WTC11 (cell line): ENCODE measurements around the gene DNALI1. TPM values are rescaled to one million over a fixed set of nuclear protein-coding genes. Genes with fewer than 3 reads are reported as not detected.
"Not testable (repeated sequence)": the region's sequence is repeated elsewhere in the genome, so short reads cannot be mapped to it uniquely, and the experiment has no call there.

Experiments used
- ATAC-seq: fragments of 200-7000 bp; cut with Tn5 transposase; 2 replicates; pipeline ENCODE4 v1.10.0; 2021; ENCODE audit warnings: mild to moderate bottlenecking, moderate library complexity
- CTCF ChIA-PET: fragments of 300-600 bp; sonication (Branson Sonifier 250); formaldehyde crosslinking; loops from one replicate; lab custom pipeline; 2021; ENCODE audit warnings: antibody characterized with exemption; lab: Charles Lee
- POLR2A ChIA-PET: fragments of 350-600 bp; sonication (Branson Sonifier 250); formaldehyde crosslinking; loops from one replicate; lab custom pipeline; 2021; ENCODE audit warnings: antibody characterized with exemption; lab: Charles Lee
- DNase-seq: peaks from one replicate; pipeline ENCODE4 v3.0.0; 2021; ENCODE audit warnings: low spot score
- H3K27ac Mint-ChIP-seq: 2 replicates; pipeline ENCODE4 v1.8.0; 2021; ENCODE audit warnings: mixed read lengths
- H3K27me3 Mint-ChIP-seq: 2 replicates; pipeline ENCODE4 v1.8.0; 2021; ENCODE audit warnings: low read depth, mild to moderate bottlenecking, moderate library complexity, mixed read lengths
- H3K36me3 Mint-ChIP-seq: 2 replicates; pipeline ENCODE4 v1.8.0; 2021; ENCODE audit warnings: mixed read lengths
- H3K4me1 Mint-ChIP-seq: 2 replicates; pipeline ENCODE4 v1.8.0; 2022; ENCODE audit warnings: mixed read lengths
- H3K4me3 Mint-ChIP-seq: 2 replicates; pipeline ENCODE4 v1.8.0; 2021; ENCODE audit warnings: mild to moderate bottlenecking, moderate library complexity, mixed read lengths
- H3K9me3 Mint-ChIP-seq: 2 replicates; pipeline ENCODE4 v1.8.0; 2021; ENCODE audit warnings: mixed read lengths
- CREB1 ChIP-seq: sonication (generic); formaldehyde crosslinking; IDR thresholded peaks from 2 replicates; pipeline ENCODE4 v1.8.0; 2023; ENCODE audit warnings: mild to moderate bottlenecking, missing genetic modification reagents
- CREM ChIP-seq: sonication (generic); formaldehyde crosslinking; IDR thresholded peaks from 2 replicates; pipeline ENCODE4 v1.8.1; 2022; ENCODE audit warnings: mild to moderate bottlenecking, missing genetic modification reagents, moderate library complexity
- ELF4 ChIP-seq: sonication (generic); formaldehyde crosslinking; IDR thresholded peaks from 2 replicates; pipeline ENCODE4 v1.8.1; 2022; ENCODE audit warnings: low read depth, mild to moderate bottlenecking, moderate library complexity, missing genetic modification reagents
- EMX1 ChIP-seq: fragments of 250-450 bp; sonication (Bioruptor Pico); IDR thresholded peaks from 2 replicates; pipeline ENCODE4 v1.8.0; 2021; ENCODE audit warnings: mild to moderate bottlenecking
- FOXP1 ChIP-seq: sonication (generic); formaldehyde crosslinking; IDR thresholded peaks from 2 replicates; pipeline ENCODE4 v1.8.0; 2022; ENCODE audit warnings: missing genetic modification reagents, mild to moderate bottlenecking, moderate library complexity, borderline replicate concordance
- HMGA2 ChIP-seq: fragments of 250-450 bp; sonication (Bioruptor Pico); IDR thresholded peaks from 2 replicates; pipeline ENCODE4 v1.4.0; 2021; ENCODE audit warnings: mild to moderate bottlenecking, moderate library complexity
- KAT7 ChIP-seq: sonication (generic); formaldehyde crosslinking; IDR thresholded peaks from 2 replicates; pipeline ENCODE4 v1.8.1; 2023; ENCODE audit warnings: missing genetic modification reagents, mild to moderate bottlenecking, borderline replicate concordance
- NFATC4 ChIP-seq: fragments of 250-450 bp; sonication (Bioruptor Pico); IDR thresholded peaks from 2 replicates; pipeline ENCODE4 v1.9.0; 2021; ENCODE audit warnings: mild to moderate bottlenecking
- ZNF121 ChIP-seq: sonication (generic); formaldehyde crosslinking; IDR thresholded peaks from 2 replicates; pipeline ENCODE4 v1.8.0; 2023; ENCODE audit warnings: missing genetic modification reagents
- ZNF219 ChIP-seq: sonication (generic); formaldehyde crosslinking; IDR thresholded peaks from 2 replicates; pipeline ENCODE4 v1.8.0; 2023; ENCODE audit warnings: missing genetic modification reagents, mild to moderate bottlenecking, borderline replicate concordance
- ZNF317 ChIP-seq: sonication (generic); formaldehyde crosslinking; IDR thresholded peaks from 2 replicates; pipeline ENCODE4 v1.8.1; 2023; ENCODE audit warnings: low read depth, mild to moderate bottlenecking, moderate library complexity, missing genetic modification reagents, borderline replicate concordance
- ZNF671 ChIP-seq: fragments of 250-450 bp; sonication (Bioruptor Pico); IDR thresholded peaks from 2 replicates; pipeline ENCODE4 v1.8.0; 2021; ENCODE audit warnings: mild to moderate bottlenecking
- total RNA-seq: library from RNA; stranded (reverse); gene quantifications from 3 replicates; pipeline ENCODE4 v1.2.3, GENCODE V29; 2021
- TF ChIP-seq, protein P1 (sequence below): sonication (generic); formaldehyde crosslinking; IDR thresholded peaks from 2 replicates; pipeline ENCODE4 v1.8.1; 2022; ENCODE audit warnings: missing genetic modification reagents, borderline replicate concordance
- TF ChIP-seq, protein P2 (sequence below): fragments of 250-450 bp; sonication (Bioruptor Pico); IDR thresholded peaks from 2 replicates; pipeline ENCODE4 v1.9.0; 2021; ENCODE audit warnings: mild to moderate bottlenecking
- TF ChIP-seq, protein P3 (sequence below): fragments of 250-450 bp; sonication (Bioruptor Pico); IDR thresholded peaks from 2 replicates; pipeline ENCODE4 v1.9.0; 2021; ENCODE audit warnings: mild to moderate bottlenecking, borderline replicate concordance
- TF ChIP-seq, protein P4 (sequence below): fragments of 250-450 bp; sonication (Bioruptor Pico); IDR thresholded peaks from 2 replicates; pipeline ENCODE4 v1.9.0; 2021; ENCODE audit warnings: moderate library complexity, mild to moderate bottlenecking, inconsistent platforms, borderline replicate concordance
- TF ChIP-seq, protein P5 (sequence below): sonication (generic); formaldehyde crosslinking; IDR thresholded peaks from 2 replicates; pipeline ENCODE4 v1.8.0; 2023; ENCODE audit warnings: missing genetic modification reagents

Gene DNALI1
- total RNA-seq, 1 experiment from 2014 or later = 10.5 TPM

DNA sequence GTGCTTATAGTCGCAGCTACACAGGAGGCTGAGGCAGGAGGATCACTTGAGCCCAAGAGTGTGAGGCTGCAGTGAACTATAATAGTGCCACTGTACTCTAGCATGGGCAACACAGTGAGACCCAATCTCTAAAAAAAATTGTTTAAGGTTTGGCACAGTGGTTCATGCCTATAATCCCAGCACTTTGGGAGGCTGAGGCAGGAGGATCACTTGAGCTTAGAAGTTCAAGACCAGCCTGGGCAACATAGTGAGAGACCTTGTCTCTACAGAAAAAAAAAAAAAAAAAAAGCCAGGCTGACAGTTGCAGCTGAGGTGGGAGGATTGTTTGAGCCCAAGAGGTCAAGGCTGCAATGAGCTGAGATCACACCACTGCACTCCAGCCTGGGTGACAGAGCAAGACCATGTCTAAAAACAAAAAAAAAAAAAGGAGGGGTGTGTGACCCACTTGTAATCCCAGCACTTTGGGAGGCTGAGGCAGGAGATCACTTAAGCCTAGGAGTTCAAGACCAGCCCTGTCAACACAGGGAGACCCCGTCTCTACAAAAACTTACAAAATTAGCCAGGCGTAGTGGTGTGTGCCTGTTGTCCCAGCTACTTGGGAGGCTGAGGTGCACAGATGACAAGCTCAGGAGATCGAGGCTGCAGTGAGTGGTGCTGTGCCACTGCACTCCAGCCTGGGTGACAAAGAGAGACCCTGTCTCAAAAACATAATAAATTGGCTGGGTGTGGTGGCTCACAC, 24.2 kb upstream of the DNALI1 start:
- H3K4me3 Mint-ChIP-seq, POLR2A ChIA-PET, H3K27me3 Mint-ChIP-seq, H3K27ac Mint-ChIP-seq, DNase-seq, ATAC-seq, H3K9me3 Mint-ChIP-seq, H3K4me1 Mint-ChIP-seq: not testable (repeated sequence)
- TF ChIP-seq ZNF121 (CRISPR knock-in tag) = 0 out of 2 replicates have a peak, but pooled peaks have one; percentile 4
- CTCF ChIA-PET = interaction anchor here (0.7 kb wide), 1 partner anchor 46 kb away, joined by 3 read pairs; no protein-coding TSS in a partner anchor
- peaks cover 25% of the 10 kb centered on the region for H3K36me3 Mint-ChIP-seq

DNA sequence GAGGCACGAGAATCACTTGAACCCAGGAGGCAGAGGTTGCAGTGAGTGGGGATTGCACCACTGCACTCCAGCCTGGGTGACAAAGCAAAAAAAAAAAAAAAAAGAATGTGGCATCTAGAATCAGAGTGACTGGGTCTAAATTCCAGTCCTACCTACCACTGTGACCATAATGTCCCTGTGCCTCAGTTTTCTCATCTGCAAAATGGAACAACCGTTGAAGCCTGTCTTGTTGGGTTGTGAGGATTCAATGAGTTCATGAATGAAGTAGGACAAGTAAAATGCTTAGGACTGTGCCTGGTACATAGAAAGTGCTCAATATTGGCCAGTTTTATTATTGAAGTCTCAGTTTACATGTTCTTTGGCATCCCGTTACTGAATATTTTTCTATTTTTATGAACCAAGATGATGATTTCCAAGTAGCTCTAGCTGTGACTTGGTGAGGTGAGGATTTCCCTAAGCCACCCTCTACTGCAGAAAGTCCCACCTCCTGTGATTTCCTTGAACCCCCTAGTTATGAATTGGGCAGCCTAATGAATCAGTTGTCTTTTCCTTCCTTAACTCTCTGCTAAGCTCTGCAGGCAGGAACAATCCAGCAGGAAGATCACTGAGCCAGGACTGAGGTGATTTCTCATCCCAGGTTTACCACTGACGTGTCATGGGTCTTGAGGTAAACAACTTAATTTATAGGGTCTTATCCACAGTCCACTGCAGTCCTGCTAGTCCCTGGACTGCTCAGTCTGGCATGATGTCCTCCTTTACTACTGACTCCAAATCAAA, 23.2 kb upstream of the DNALI1 start:
- no peak for ATAC-seq
- Mint-ChIP-seq H3K4me3 (no peak overlapping the region), H3K36me3 (peaks cover 30% of the 10 kb centered on the region), H3K27me3 (no peaks in the 10 kb centered on the region), H3K9me3 (no peaks in the 10 kb centered on the region), H3K27ac (no peak overlapping the region; the same call in 1 of the 2 replicates), H3K4me1 (no peaks in the 10 kb centered on the region)
- ChIA-PET POLR2A (no interaction called here), CTCF (interaction anchor here (1.1 kb wide), 1 partner anchor 47 kb away, joined by 3 read pairs; no protein-coding TSS in a partner anchor)
- DNase-seq = no peak
- TF ChIP-seq, protein P1, sequence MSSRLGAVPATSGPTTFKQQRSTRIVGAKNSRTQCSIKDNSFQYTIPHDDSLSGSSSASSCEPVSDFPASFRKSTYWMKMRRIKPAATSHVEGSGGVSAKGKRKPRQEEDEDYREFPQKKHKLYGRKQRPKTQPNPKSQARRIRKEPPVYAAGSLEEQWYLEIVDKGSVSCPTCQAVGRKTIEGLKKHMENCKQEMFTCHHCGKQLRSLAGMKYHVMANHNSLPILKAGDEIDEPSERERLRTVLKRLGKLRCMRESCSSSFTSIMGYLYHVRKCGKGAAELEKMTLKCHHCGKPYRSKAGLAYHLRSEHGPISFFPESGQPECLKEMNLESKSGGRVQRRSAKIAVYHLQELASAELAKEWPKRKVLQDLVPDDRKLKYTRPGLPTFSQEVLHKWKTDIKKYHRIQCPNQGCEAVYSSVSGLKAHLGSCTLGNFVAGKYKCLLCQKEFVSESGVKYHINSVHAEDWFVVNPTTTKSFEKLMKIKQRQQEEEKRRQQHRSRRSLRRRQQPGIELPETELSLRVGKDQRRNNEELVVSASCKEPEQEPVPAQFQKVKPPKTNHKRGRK (CRISPR knock-in tag) = no peak
- no peak for TF ChIP-seq HMGA2 (CRISPR knock-in tag)
- no peak for TF ChIP-seq ZNF671 (CRISPR knock-in tag)
- TF ChIP-seq ELF4 (CRISPR knock-in tag) = no peak
- TF ChIP-seq, protein P2, sequence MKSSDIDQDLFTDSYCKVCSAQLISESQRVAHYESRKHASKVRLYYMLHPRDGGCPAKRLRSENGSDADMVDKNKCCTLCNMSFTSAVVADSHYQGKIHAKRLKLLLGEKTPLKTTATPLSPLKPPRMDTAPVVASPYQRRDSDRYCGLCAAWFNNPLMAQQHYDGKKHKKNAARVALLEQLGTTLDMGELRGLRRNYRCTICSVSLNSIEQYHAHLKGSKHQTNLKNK (CRISPR knock-in tag) = no peak
- TF ChIP-seq CREM = no peak
- TF ChIP-seq CREB1 (CRISPR knock-in tag) = no peak
- TF ChIP-seq ZNF219 (CRISPR knock-in tag) = no peak
- no peak for TF ChIP-seq KAT7
- no peak for TF ChIP-seq FOXP1 (CRISPR knock-in tag)

DNA sequence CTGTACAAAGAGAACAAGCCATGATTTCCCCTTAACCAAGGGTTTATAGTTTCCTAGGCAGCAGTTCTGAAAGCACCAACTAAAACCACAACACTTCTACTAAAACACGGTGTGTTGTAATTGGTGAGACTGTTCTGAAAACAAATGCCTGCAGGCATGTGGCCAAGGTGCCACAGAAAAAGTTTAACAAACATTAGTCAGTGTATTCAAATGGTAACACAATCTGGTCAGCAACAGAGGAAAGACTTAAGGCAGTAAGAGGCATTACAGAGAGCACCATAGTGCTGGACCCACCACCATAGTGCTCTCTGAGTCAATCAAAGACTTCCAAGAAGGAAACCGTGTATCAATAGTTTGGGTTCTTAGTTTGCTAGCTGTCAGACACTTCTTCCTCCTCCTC, 19.4 kb upstream of the DNALI1 start:
- POLR2A ChIA-PET = no interaction called here
- H3K27me3 Mint-ChIP-seq = no peaks in the 10 kb centered on the region
- no peak for DNase-seq
- peaks cover 55% of the 10 kb centered on the region for H3K36me3 Mint-ChIP-seq
- CTCF ChIA-PET = no interaction called here
- no peak for ATAC-seq
- H3K9me3 Mint-ChIP-seq = no peaks in the 10 kb centered on the region
- no peaks in the 10 kb centered on the region for H3K4me1 Mint-ChIP-seq
- no peak overlapping the region for H3K27ac Mint-ChIP-seq
- no peak overlapping the region for H3K4me3 Mint-ChIP-seq
- TF ChIP-seq ZNF317 (CRISPR knock-in tag) (no peak), NFATC4 (no peak), EMX1 (CRISPR knock-in tag) (no peak)
- TF ChIP-seq, protein P3, sequence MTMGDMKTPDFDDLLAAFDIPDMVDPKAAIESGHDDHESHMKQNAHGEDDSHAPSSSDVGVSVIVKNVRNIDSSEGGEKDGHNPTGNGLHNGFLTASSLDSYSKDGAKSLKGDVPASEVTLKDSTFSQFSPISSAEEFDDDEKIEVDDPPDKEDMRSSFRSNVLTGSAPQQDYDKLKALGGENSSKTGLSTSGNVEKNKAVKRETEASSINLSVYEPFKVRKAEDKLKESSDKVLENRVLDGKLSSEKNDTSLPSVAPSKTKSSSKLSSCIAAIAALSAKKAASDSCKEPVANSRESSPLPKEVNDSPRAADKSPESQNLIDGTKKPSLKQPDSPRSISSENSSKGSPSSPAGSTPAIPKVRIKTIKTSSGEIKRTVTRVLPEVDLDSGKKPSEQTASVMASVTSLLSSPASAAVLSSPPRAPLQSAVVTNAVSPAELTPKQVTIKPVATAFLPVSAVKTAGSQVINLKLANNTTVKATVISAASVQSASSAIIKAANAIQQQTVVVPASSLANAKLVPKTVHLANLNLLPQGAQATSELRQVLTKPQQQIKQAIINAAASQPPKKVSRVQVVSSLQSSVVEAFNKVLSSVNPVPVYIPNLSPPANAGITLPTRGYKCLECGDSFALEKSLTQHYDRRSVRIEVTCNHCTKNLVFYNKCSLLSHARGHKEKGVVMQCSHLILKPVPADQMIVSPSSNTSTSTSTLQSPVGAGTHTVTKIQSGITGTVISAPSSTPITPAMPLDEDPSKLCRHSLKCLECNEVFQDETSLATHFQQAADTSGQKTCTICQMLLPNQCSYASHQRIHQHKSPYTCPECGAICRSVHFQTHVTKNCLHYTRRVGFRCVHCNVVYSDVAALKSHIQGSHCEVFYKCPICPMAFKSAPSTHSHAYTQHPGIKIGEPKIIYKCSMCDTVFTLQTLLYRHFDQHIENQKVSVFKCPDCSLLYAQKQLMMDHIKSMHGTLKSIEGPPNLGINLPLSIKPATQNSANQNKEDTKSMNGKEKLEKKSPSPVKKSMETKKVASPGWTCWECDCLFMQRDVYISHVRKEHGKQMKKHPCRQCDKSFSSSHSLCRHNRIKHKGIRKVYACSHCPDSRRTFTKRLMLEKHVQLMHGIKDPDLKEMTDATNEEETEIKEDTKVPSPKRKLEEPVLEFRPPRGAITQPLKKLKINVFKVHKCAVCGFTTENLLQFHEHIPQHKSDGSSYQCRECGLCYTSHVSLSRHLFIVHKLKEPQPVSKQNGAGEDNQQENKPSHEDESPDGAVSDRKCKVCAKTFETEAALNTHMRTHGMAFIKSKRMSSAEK = no peak
- TF ChIP-seq, protein P4, sequence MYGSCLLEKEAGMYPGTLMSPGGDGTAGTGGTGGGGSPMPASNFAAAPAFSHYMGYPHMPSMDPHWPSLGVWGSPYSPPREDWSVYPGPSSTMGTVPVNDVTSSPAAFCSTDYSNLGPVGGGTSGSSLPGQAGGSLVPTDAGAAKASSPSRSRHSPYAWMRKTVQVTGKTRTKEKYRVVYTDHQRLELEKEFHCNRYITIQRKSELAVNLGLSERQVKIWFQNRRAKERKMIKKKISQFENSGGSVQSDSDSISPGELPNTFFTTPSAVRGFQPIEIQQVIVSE (CRISPR knock-in tag) = no peak
- TF ChIP-seq, protein P5, sequence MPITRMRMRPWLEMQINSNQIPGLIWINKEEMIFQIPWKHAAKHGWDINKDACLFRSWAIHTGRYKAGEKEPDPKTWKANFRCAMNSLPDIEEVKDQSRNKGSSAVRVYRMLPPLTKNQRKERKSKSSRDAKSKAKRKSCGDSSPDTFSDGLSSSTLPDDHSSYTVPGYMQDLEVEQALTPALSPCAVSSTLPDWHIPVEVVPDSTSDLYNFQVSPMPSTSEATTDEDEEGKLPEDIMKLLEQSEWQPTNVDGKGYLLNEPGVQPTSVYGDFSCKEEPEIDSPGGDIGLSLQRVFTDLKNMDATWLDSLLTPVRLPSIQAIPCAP (CRISPR knock-in tag) = no peak

DNA sequence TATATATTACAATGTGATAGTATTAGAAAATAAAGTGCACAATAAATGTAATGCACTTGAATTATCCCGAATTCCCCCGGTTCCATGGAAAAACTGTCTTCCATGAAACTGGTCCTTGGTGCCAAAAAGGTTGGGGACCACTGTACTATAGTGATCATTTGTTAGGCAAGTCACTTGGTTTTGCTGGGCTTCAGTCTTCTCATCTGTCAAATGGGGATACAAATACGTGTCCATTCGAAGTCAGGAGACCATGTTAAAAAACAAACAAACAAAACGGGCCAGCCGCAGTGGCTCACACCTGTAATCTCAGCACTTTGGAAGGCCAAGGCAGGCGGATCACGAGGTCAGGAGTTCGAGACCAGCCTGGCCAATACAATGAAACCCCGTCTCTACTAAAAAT, 17.6 kb upstream of the DNALI1 start:
- H3K27me3 Mint-ChIP-seq, H3K4me3 Mint-ChIP-seq, DNase-seq, H3K27ac Mint-ChIP-seq, CTCF ChIA-PET, POLR2A ChIA-PET, H3K4me1 Mint-ChIP-seq, H3K9me3 Mint-ChIP-seq, ATAC-seq: not testable (repeated sequence)
- peaks cover 54% of the 10 kb centered on the region for H3K36me3 Mint-ChIP-seq
